SHP77 (cell line): ENCODE results near the gene CCNG1.
"Not testable (repeated sequence)": the region's sequence is repeated elsewhere in the genome, so short reads cannot be mapped to it uniquely, and the experiment has no call there.

Experiments used
- DNase-seq, 2 experiments: peaks; one replicate each; lab custom pipeline; 2025; lab: John Stamatoyannopoulos, UW

CCNG1 gene

DNA sequence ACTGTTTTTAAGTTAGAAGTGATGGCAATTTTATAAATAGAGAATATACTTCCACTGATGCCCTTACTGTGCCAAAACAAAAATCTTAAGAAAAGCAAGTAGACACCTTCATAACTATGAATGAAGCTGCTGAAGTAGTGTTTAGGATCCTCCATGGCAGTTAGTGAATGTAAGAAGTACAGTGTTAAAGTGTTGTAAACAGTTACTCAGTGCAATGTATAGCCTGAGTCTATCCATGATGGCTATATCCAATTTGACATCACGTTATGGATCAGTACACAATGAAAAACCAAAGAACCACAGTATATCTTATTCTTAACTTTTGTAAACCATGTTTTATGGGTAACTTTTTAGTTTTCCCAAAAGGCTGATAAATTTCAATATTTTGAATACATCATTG is 7.1 kb downstream of the CCNG1 start:
- no peak for DNase-seq

DNA sequence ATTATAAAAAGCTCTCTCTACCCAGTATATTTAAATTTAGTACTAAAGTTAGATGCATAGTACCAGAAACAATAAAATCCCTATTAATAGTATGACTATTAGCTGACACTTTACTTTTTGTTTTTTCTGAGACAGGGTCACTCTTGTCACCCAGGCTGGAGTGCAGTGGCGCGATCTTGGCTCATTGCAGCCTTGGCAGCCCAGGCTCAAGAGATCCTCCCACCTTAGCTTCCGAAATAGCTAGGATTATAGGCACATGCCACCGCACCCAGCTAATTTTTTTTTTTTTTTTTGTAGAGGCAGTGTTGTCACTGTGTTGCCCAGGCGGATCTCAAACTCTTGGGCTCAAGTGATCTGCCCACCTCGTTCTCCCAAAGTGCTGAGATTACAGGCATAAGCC is 8.0 kb downstream of the CCNG1 start:
- no peak for DNase-seq

DNA sequence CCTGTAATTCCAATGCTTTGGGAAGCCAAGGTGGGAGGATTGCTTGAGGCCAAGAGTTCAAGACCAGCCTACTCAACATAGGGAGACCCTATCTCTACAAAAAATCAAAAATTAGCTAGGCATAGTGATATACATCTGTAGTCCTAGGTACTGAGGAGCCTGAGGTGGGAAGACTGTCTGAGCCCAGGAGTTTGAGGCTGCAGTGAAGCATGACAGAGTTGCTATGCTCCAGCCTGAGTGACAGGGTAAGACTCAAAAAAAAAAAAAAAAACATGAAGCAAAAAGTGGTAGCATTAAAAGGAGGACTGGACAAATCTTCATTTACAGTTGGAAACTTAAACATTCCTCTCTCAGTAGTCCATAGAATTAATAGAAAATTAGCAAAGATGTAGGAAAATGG is 9.8 kb downstream of the CCNG1 start:
- DNase-seq = no peak

DNA sequence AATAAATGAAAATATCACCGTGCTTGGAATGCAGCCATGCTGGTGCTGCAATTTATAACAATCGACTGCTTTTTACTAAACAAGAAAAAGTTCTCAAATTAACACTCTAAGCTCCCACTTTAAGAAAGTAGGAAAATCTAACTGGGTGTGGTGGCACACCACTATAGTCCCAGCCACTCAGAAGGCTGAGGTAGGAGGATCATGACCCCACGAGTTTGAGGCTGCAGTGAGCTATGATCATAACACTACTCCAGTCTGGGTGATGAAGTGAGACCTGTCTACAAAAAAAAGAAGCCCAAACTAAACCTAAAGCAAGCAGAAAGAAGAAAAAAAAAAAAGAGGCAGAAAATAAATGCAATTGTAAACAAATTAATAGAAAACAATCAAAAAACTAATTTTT is 10.5 kb downstream of the CCNG1 start:
- no peak for DNase-seq

DNA sequence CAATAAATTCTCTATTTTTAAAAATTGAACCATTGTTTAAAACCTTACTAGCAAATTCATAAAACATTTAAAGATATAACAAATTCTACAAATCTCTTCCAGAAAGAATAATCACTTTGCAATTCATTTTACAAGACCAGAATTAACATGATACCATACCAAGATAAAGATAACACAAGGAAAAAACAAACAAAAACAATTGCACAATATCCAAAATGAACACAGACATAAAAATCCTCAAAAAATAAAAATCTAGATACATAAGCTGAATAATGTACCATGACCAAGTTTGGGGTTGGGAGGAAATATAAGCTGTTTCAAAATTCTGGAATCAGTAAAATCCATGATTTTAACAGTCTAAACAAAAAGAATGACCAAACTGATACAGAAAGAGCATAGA is 11.1 kb downstream of the CCNG1 start:
- DNase-seq = no peak

- no peak for DNase-seq
Measured at GRCh38 chr5:163451489-163451888, 14.1 kb downstream of the CCNG1 start.

DNA sequence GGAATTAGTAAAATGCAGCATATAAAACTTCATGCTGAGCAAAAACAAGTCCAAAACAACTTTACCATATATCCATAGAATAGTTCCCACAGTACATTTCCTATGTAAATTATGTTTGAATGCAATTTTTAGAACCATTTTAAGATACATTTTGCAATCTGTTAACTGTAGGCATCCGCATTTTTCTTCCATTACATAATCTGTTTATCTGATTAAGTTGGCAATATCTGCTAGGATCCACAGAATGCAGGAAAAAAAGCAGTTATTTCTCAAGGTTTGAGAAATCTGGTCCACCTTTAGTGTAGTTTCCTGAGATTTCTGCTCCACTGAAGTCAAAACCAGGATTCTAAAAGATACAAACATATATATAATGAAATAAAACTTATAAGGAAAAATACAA is 16.3 kb downstream of the CCNG1 start:
- DNase-seq = no peak

DNA sequence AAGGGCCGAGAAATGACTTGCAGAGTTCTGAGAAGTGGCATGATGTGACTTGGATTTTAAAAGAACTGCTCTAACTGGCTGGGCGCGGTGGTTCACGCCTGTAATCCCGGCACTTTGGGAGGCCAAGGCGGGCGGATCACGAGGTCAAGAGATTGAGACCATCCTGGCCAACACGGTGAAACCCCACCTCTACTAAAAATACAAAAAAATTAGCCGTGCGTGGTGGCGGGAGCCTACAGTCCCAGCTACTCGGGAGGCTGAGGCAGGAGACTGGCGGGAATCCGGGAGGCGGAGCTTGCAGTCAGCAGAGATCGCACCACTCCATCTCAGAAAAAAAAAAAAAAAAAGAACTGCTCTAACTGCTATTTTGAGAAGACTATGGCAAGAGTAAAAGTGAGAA is 18.0 kb downstream of the CCNG1 start:
- not testable (repeated sequence) for DNase-seq

DNA sequence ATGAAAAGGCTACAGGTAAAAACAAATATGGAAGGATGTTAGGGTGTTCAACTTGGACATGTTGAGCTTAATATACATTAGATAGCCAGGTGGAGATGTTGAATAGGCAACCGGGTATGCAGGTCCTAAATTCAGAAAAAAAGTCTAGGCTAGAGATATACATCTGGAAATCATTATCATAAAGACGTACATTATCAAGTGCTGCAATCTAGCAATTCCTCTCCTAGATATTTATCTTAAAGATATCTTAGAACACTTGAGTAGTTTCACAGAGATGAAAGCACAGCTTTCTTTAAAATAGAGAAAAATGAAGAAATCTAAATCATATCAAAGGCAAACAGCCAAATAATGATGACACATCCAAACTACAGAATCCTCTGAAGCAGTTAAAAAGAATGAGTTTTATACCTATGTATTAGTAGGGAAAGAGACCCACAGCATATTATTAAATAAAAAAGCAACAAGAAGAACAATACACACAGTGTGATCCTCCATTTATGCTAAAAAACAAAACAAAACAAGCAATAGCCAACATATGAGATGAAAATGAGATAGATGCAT is 18.7 kb downstream of the CCNG1 start:
- DNase-seq = no peak

DNA sequence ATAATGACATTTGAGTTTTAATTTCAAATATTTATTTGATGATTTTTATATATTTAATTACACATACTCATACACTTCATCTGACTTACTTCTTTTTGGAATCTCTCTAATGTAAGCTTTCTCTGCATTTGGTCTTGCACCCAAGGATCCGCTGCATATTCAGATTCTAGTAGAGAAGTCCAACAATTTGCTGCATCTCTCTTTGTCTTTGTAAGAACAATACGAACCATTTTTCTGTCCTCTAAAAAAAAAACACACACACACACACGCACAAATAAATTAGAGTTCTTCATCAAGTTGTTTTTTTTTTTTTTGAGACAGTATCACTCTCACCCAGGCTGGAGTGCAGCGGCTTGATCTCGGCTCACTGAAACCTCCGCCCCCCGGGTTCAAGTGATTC is 19.4 kb downstream of the CCNG1 start:
- no peak for DNase-seq

DNA sequence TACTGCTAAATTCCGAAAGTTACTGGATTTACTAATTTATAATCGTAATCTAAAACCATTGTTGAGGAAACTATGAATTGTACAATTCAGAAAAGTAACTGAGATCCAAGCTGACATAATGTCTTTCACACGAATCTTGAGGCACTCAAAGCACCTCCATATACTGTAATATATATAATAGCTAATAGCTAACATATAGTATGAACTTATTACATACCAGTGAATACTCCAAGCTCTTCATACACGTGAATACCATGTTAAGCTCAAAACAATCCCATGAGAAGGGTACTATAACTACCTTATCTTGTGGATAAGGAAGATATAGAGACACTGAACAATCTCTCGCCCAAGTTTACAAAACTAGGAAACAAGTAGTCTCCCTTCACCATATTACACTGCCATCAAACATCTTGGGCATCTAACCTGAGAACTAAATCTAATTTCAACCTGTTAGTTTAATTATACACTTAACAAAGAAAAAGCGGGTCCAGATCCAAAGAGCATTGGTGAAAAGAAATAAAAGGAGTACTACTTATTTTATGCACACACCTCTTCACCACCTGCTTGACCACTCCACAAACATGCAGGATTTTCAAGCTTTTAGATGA is 21.5 kb downstream of the CCNG1 start:
- no peak for DNase-seq

DNA sequence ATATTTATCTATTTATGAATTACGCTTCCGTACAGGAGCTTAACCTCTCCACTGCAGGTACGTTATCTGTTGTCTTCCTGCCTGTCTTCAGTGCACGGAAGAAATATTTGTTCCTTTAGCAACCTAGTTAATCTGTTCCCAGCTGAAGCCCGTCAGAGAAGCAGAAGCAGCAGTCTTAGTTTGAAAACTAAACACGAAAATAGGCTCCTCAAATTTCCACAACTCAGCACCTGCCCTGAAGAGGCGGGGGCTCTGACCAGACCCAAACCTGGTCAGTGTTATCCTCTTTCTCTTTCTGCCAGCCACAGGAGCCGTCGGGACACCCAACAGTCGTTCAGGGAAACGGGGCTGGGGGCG is 22.0 kb downstream of the CCNG1 start:
- DNase-seq = no peak

- DNase-seq = peak; percentile 96 to 97
Measured at GRCh38 chr5:163459819-163460561, 22.6 kb downstream of the CCNG1 start, which contains the start of gene NUDCD2. Gene NUDCD2, minus strand, starts transcription at chr5:163460102. Its CDS starts 52 bp downstream, at chr5:163460050.

GRCh38 chr5:163460562-163461171 is 23.3 kb downstream of the CCNG1 start, which contains the start of gene HMMR:
Gene HMMR, plus strand, starts transcription at chr5:163460632. Its CDS starts 61 bp downstream, at chr5:163460693.
- peak in 1 of 2 experiments; percentile 36 for DNase-seq

DNA sequence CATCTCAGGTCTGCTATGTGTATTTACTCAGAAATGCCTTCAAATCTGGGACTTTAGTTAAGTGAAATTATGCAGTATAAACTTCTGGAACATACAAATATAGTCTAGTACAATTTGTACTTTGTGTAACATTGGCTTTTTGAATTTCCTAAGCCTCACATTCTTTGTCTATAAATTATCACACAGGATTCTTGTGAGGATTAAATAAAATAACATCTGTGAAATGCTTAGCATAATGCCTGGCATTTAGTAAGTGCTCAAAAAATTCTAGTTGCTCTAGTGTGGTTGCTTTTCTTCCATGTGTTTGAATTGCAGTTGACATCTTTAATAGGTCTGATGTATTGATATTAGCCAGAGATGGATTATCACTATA is 25.7 kb downstream of the CCNG1 start:
- DNase-seq = no peak

DNA sequence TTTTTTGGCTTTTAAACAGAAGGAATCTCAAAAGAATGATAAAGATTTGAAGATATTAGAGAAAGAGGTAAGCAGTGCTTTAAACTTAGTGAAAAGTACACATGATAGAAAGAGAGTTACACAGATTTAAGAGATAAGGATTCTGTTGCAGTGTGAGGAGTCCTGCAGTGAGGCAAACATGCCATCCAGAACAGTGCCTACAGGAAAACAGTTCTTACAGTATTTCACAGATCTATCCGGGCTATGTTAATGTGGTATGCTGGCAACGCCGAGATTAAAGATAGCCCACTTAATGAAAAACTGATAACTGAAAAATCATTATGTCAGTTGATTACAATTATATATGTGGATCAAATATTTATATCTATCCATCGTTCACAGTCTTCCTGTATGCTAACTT is 30.3 kb downstream of the CCNG1 start:
- no peak for DNase-seq

- no peak for DNase-seq
Measured at GRCh38 chr5:163473635-163474243, 36.3 kb downstream of the CCNG1 start.

DNA sequence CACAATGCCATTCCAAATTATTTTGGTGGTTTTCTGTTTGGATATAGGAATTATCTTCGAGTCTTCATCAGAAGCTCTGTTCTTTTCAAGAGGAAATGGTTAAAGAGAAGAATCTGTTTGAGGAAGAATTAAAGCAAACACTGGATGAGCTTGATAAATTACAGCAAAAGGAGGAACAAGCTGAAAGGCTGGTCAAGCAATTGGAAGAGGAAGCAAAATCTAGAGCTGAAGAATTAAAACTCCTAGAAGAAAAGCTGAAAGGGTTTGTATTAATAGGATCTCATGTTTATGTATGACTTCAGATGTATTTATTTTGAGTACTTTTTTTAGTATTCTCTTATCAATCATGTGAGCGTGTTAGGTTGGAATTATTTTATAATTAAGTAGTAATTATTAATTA is 38.0 kb downstream of the CCNG1 start:
- DNase-seq = no peak

DNA sequence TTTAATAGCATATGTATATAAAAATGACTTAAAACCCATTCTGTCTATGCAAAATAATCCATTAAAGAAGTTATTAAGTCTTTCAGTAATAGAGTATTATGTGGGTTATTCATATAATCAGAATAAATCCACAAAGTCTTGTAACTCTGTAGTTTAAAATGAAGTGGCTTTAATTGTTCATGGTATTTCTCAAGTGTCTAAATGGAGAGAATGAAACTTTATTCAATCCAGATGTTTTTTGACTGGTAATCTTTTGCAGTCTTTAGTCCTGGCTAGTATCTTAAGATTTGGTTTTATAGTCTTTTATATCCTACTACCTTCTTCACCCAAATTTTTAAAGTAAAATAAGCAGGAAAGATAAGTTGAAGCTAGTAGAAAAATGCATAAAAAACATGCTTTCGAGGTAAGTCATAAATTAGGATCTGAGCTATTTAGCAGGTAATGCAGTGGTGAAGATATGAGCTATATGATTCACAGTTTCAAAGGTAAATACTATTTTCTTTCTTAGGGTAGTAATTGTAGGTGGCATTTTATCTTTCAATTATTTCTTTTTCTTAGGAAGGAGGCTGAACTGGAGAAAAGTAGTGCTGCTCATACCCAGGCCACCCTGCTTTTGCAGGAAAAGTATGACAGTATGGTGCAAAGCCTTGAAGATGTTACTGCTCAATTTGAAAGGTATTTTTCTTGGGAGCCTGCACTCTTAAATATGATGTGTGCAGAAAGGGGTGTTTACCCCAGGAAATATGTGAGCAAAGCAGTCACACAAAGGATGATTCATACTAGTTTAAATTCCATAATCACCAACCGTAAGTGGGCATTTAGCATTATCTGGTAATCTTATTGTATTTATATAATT is 41.0 kb downstream of the CCNG1 start:
- no peak for DNase-seq

GRCh38 chr5:163478982-163479271 is 41.5 kb downstream of the CCNG1 start:
- no peak for DNase-seq

- no peak for DNase-seq
Measured at GRCh38 chr5:163489055-163489744, 51.8 kb downstream of the CCNG1 start.
